Activated CD4-positive, alpha-beta T cell treated with anti-CD3 and anti-CD28 coated beads for 4 hours (primary cell): ENCODE results near the gene TMEM238.
"Not testable (repeated sequence)": the region's sequence is repeated elsewhere in the genome, so short reads cannot be mapped to it uniquely, and the experiment has no call there.

Experiments used
- DNase-seq, 2 donors: peaks; one replicate each; pipeline ENCODE4 v3.0.0-alpha.2; 2020

The TMEM238 gene

GRCh38 chr19:55336101-55336500, 48.0 kb downstream of the TMEM238 start:
- no peak for DNase-seq

- DNase-seq: no peak
Measured at GRCh38 chr19:55333870-55334269, 50.2 kb downstream of the TMEM238 start.

DNA sequence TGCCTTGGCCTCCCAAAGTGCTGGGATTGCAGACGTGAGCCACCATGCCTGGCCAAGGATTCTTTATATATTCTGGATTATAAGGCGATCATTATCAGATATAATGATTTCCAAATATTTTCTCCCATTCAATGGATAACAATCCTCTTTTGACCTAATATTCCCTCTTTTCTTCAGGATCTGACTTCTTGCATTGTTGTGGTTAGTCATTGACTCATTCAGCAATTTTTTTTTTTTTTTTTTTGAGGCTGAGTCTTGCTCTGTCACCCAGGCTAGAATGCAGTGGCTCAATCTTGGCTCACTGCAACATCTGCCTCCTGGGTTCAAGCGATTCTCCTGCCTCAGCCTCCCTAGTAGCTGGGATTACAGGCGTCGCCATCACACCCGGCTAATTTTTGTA, 54.3 kb downstream of the TMEM238 start:
- not testable (repeated sequence) for DNase-seq
